ENCODE data around the gene PRKAG2.

Gene PRKAG2

GRCh38 chr7:151558575-151558974 is 318.3 kb downstream of the PRKAG2 start:
- no peak for TF ChIP-seq GATA2 (IDR thresholded peaks at IDR 0.05; ENCODE audit: low read depth, low read length)

GRCh38 chr7:151556592-151556991 is 320.3 kb downstream of the PRKAG2 start:
- TF ChIP-seq GATA3 (IDR thresholded peaks at IDR 0.05; ENCODE audit: low read depth, low read length), result no peak
- TF ChIP-seq GATA2 (IDR thresholded peaks at IDR 0.05; ENCODE audit: low read depth, low read length), result no peak

GRCh38 chr7:151553356-151553755 is 323.6 kb downstream of the PRKAG2 start:
- no peak for TF ChIP-seq GATA2 (IDR thresholded peaks at IDR 0.05; ENCODE audit: low read depth, low read length)
- no peak for TF ChIP-seq GATA3 (IDR thresholded peaks at IDR 0.05; ENCODE audit: low read depth, low read length)

GRCh38 chr7:151552352-151553028 is 324.4 kb downstream of the PRKAG2 start:
- TF ChIP-seq GATA3 (IDR thresholded peaks at IDR 0.05; ENCODE audit: low read depth, low read length) (no peak), GATA2 (IDR thresholded peaks at IDR 0.05; ENCODE audit: low read depth, low read length) (no peak)

- TF ChIP-seq GATA2 (IDR thresholded peaks at IDR 0.05; ENCODE audit: low read depth, low read length) (no peak), GATA3 (IDR thresholded peaks at IDR 0.05; ENCODE audit: low read depth, low read length) (no peak)
Observed at GRCh38 chr7:151551820-151552219, 325.1 kb downstream of the PRKAG2 start.

- TF ChIP-seq GATA3 (IDR thresholded peaks at IDR 0.05; ENCODE audit: low read depth, low read length), result no peak
- TF ChIP-seq GATA2 (IDR thresholded peaks at IDR 0.05; ENCODE audit: low read depth, low read length), result no peak
Observed at GRCh38 chr7:151550656-151551286, 326.1 kb downstream of the PRKAG2 start.

GRCh38 chr7:151549644-151550043 is 327.3 kb downstream of the PRKAG2 start:
- TF ChIP-seq GATA2 (IDR thresholded peaks at IDR 0.05; ENCODE audit: low read depth, low read length) (no peak), GATA3 (IDR thresholded peaks at IDR 0.05; ENCODE audit: low read depth, low read length) (no peak)

GRCh38 chr7:151549083-151549482 is 327.8 kb downstream of the PRKAG2 start:
- TF ChIP-seq GATA2 (IDR thresholded peaks at IDR 0.05; ENCODE audit: low read depth, low read length) (no peak), GATA3 (IDR thresholded peaks at IDR 0.05; ENCODE audit: low read depth, low read length) (no peak)

GRCh38 chr7:151544183-151544582 is 332.7 kb downstream of the PRKAG2 start:
- TF ChIP-seq GATA2 (IDR thresholded peaks at IDR 0.05; ENCODE audit: low read depth, low read length), result no peak
- no peak for TF ChIP-seq GATA3 (IDR thresholded peaks at IDR 0.05; ENCODE audit: low read depth, low read length)

GRCh38 chr7:151542606-151543130 is 334.2 kb downstream of the PRKAG2 start:
- no peak for TF ChIP-seq GATA2 (IDR thresholded peaks at IDR 0.05; ENCODE audit: low read depth, low read length)
- no peak for TF ChIP-seq GATA3 (IDR thresholded peaks at IDR 0.05; ENCODE audit: low read depth, low read length)

GRCh38 chr7:151541709-151542499 is 335.0 kb downstream of the PRKAG2 start:
- TF ChIP-seq GATA2 (IDR thresholded peaks at IDR 0.05; ENCODE audit: low read depth, low read length) (no peak), GATA3 (IDR thresholded peaks at IDR 0.05; ENCODE audit: low read depth, low read length) (no peak)

- TF ChIP-seq GATA2 (IDR thresholded peaks at IDR 0.05; ENCODE audit: low read depth, low read length), result no peak
- no peak for TF ChIP-seq GATA3 (IDR thresholded peaks at IDR 0.05; ENCODE audit: low read depth, low read length)
Observed at GRCh38 chr7:151540146-151540545, 336.8 kb downstream of the PRKAG2 start.

- TF ChIP-seq GATA2 (IDR thresholded peaks at IDR 0.05; ENCODE audit: low read depth, low read length), result no peak
- no peak for TF ChIP-seq GATA3 (IDR thresholded peaks at IDR 0.05; ENCODE audit: low read depth, low read length)
Observed at GRCh38 chr7:151539088-151539671, 337.7 kb downstream of the PRKAG2 start.

All from SH-SY5Y (cell line).